HL-60/S4 treated with retinoic acid at 250 ng/mL for 4 days and 3 days (cell line): ENCODE results near the gene CTSW.

Source experiments
- in situ Hi-C: fragments of 300-500 bp; cut with MboI; formaldehyde crosslinking; loops from 2 replicates; pipeline ENCODE4 v1.7.0; 2022; ENCODE audit warnings: low sequenced_read_pairs

CTSW gene

DNA sequence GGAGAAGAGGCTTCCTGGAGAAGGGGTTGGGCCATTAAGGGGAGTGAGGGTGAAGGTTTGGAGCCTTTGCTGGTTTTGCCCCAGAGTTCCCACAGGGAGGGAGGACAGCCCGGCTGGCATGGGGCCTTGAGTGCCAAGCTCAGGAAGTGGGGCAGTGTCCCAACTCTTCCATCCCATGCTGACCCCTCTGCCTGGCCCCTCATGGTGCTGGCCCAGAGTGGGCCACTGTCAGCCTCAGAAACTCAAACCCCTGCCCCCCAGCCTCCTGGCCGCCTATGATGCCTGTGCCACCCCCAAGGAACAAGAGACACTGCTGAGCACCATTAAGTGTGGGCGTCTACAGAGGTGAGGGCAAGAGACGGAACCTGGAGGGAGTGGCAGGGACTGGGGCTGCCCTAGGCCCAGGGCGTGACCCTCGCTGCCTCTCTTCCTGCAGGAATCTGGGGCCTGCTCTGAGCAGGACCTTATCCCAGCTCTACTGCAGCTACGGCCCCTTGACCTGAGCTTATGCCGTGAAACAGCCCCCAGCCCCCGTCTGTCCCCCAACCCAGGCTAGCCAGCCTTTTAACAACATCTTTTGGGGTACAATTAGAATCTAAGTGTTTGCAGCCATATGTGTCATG lies 14.0 kb upstream of the CTSW start:
- in situ Hi-C loops: no loop called here

DNA sequence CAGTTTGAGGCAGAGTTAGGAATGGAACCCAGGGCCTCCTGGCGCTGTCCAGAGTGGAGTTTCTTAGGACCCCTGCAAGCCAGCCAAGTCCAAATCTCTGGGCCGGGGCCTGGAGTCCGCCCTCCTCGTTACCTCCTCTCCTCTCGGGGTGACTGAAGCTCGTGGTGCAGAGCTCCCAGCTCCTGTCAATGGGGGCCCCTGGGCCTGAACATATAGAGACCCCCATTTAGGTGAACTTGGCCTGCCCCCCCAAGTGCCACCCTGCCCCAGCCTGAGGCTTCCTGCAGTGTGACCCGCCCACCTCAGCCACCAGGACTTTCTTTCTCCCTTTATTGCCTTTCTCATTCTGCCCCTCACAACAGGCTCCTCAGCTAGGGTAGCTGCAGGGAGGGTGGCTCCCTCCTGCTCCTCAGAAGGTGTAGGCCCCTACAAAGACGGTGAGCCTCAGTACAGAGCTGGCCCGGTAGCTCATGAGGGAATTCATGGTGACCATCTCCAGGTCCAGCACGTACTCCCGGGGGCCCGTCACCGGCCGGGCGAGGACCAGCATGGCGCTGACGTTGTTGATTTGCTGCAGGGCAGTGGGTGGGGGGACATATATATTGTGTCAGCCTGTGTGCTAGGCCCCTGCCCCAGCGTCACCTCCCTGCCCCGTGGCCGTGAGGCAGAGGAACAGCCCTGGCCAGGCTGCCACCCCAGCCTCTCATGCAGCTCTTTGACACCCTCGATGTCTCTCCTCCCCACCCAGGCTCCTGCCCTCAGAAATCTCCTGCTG lies 12.9 kb upstream of the CTSW start:
- in situ Hi-C loops: no loop called here

DNA sequence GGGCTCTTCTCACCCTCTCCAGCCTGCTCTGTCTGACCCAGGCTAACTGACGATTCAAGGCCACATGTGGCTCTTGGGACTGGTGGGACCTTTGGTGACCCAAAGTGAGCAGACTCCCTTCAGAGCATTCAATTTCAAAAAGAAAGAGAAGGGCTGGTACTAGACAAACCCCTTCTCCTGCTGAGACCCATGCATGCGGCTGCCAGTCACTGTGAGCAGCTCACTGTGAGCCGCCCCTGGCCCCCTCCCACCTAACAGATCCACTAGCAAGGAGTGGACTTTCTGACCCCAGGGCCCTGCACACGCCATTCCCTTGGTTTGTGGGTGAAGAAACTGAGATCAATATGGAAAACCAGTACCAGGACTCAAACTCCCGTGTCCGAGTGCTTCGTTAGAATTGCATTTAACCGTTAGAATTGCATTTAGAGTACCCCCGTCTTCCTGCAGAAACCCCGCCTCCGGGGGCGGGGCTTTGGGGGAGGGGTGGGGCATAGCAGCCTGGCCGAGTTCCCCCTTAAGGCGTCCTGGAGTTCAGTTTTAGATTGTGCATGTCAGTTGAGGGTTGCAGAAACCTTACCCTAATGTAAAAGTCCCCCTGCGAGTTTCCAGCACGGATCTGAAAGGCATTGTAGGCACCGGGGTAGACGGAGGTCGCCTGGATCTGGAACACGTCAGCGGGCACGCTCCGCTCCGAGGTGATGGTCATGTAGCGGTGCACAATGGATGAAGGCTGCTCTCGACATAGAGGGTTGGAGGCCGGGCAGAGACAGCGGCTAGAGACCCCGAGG lies 12.2 kb upstream of the CTSW start:
- in situ Hi-C loops: no loop called here

DNA sequence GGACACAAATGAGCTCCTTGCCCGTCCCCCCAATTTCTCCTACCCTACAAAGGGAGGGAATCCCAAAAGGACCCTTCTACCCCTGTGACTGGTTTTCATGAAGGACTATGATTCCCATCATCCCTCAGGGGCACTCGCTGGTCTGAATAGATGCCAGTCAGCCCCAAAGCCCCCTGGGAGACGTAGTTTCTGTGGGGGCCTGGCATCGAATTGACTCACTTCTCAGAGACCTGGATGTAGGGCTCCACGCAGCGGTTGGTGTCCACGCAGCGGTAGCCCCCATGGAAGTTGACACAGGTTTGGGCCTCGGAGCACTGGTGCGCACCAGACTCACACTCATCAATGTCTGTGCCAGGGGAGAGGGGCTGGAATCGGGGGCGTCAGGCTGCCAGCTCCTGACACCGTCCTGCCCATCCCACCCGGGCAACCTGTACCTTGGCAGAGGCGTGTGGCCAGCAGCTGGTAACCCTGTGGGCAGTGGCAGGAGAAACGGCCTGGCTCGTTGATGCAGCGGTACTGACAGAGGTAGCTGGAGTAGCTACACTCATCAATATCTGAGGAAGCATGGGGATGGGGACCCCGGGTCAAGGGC lies 11.5 kb upstream of the CTSW start:
- in situ Hi-C loops: no loop called here

DNA sequence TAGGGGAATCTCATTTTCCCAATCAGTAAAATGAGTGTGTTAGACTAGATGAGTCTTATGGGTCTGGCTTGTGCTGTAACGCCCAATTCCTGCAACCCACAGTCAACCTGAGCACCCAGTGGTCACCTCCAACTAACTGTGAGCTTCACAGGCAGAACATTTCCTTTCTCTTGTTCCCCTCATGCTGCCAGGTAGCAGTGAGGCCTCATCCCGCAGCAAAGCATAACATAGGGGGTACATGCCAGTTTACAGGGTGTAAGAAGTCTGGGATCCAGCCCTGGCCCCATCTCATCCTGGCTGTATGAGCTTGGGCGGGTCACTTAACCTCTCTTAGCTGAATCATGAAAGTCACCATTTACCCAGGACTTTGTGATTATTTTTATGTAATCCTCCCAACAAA lies 10.7 kb upstream of the CTSW start:
- in situ Hi-C loops: no loop called here

DNA sequence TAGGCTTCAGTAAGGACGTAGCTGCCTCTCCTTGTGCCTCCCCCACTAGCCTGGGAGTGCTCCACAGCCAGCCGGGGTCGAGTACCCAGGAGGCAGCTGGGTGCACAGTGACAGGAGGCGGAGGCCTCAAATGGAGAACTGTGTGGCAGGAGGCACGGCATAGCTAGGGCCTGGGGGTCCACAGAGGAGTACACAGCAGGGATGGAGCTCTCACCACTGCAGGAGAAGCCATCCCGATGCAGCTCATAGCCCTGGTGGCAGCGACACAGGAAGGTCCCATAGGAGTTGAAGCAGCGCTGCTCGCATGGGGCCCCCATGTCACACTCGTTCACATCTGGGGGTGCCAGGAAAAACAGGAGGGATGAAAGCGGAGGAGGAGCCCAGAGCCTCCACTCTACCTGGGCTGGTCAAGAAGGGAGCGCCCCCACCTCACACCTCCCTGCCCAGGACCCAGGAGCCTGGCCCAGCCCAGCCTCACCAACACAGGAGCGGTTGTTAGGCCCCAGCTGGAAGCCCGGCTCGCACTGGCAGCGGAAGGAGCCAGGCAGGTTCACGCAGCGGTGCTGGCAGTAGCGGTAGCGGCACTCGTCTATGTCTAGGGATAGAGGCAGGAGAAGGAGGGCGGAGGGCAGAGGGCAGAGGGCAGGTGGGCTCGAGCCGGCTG lies 9.9 kb upstream of the CTSW start:
- in situ Hi-C loops: loop anchor here (10.0 kb wide), 1 partner anchor 115 kb away; no protein-coding TSS in a partner anchor

DNA sequence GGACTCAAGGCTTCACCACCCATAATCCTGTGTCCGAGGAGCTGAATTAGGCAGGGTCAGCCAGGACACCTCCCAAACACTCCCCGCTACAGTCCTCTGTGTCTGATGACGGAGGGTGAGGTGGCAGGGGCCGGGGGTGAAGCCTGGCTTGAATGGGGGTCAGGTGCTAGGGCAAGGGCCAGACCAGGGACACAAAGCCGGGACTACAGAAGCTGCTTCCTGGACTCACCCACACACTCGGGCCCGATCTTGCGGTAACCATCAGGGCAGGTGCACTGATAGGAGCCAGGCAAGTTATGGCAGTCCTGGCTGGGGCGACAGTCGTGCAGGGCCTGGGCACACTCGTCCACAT lies 9.4 kb upstream of the CTSW start:
- in situ Hi-C loops: loop anchor here (10.0 kb wide), 1 partner anchor 115 kb away; no protein-coding TSS in a partner anchor

DNA sequence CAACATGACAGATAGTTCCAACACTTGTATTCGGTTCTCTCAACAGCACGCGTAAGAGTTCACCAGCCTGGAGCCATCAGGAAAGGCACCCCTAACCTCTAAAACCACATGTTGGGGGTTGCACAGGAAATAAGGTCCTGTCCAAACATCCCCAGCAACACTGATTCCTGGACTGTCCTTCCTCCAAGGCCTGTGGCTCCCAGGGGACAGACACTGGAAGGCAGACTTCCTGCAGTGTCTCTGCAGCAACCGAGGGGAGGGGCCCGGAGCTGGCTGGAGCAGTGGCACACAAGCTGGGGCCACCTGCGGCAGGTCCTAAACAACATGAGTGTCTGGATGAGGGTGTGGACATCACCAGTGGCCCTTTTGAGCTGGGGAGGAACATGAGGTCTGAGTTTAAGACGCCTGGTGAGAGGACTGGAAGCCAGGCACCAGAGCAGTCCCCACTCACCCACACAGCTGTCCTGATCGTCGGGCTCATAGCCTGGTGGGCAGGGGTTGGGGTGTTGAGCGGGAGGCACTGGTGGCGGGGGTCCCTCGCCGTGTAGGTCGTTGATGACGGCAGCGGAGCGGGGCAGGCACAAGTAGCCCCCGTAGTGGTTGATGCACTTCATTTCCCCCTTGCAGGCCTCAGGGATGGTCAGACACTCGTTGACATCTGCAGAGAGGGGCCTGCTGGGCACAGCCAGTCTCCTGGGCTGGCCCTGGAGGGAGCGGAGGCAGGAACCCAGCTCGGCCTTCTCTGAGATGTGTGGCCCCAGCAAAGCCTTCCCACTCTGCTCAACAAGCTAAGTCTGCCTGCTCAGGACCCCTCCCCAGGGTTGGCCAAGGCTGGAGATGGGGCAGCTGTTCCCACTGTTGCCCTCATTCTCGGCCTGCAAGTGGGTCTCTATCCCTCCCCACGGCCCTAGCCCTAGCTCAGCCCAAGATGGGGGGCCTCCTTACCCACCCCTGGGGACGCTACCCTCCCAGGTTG lies 8.6 kb upstream of the CTSW start:
- in situ Hi-C loops: loop anchor here (10.0 kb wide), 1 partner anchor 114 kb away; no protein-coding TSS in a partner anchor

DNA sequence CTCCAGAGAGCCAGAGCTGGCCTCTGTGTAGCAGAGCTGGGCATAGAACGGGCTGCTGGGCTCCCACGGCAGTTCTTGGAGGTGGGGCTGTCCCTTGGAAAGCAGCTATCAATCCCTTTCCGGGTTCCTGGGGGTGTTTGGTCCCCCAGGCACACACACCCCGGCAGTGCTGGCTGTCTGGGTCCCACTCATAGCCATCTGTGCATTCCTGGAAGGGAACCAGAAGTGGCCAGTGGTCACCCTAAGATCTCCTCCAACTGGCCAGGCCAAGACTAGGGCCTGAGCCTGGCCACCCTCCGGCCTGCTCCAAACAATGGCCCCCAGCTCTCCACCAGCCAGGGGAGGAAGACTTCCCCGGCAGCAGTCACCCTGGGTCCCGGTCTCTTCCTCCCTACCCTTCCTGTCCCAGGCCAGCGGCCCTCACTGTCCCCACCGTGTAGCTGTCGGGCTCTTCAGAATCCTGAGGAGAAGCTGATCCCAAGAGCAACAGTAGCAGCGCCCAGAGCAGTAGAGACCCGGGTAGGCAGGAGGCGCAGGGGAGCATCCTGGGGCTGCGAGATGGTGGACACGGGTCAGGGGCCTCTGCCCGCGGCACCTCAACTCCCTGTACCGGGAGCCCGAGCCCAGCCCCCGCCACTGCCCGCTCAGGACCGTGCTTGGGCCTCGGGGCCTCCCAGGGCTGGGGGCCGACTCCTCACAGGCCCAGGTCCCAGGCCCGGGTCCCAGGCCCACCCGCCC lies 7.7 kb upstream of the CTSW start:
- in situ Hi-C loops: loop anchor here (10.0 kb wide), 1 partner anchor 113 kb away; no protein-coding TSS in a partner anchor

DNA sequence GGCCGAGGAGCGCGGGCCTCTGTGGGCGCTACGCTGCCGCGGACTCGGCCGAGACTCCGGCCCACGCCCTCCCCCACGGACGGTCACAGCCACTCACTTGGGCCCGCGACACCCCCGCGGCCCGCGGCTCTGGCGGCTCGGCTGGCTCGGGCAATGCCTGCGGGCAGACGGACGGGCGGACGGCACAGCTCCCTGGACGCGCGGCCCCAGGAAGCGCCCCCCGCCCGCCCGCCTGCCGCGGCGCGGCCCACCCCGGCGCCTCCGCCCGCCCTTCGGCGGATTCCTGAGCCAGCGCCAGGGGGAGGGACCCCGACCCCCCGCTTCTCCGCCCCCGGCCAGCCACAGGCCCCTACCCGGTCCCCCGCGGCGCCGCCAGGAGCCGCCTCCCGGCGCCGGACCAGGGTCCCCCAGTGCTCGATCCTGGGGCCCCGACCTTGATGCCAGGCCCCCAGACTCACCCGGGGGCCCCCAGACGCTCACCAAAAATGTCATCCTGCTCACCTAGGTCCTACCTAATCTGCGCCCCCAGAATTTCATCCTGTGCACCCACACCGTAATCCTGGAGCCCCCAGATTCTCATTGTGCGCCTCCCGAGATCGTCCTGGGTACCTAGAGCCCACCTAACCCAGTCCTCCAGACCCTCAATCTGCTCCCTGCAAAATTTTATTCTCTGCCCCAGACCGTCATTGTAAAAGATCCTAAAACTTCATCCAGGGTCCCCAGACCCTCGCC lies 6.9 kb upstream of the CTSW start, which contains the start of gene EFEMP2:
EFEMP2 (minus strand) TSS at position 215 of the 732 bp plus-strand sequence. CDS start 446 bp downstream, outside the sequence.
- in situ Hi-C loops: loop anchor here (10.0 kb wide), 1 partner anchor 112 kb away; no protein-coding TSS in a partner anchor

DNA sequence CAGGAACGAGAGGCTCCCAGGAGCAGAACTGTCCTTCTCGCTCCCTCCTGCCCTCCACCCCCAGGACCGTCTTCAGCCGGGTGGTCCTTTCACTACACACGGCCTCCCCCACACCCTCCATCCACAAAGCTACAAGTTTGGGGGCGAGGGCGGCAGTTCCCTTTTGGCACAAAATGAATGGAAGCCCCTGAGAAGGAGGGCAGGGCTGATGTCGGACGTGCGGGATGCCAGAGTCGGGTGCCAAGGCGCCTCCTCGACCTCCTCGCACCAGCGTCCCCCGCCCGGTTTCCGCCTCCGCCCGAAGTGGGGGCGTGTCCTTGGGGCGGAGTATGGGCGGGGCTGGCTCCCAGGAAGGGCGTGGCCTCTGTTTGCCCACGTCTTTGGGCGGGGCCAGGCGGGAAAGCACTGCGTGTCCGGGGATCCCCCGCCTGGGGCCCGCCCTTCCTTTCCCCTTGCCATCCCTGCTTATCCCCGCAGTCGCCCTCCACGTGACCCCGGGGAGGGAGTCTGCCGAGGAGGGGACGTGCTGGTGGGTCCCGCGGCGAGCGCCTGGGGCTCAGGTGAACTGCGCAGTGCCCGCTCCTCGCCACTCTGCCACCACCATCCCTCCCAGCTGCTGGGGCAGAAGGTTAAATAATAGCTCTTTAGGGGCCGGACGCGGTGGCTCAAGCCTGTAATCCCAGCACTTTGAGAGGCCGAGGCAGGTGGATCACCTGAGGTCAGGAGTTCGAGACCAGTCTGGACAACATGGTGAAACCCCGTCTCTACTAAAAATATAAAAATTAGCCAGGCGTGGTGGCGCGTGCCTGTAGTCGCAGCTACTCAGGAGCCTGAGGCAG lies 6.1 kb upstream of the CTSW start:
- in situ Hi-C loops: loop anchor here (10.0 kb wide), 1 partner anchor 111 kb away; no protein-coding TSS in a partner anchor

DNA sequence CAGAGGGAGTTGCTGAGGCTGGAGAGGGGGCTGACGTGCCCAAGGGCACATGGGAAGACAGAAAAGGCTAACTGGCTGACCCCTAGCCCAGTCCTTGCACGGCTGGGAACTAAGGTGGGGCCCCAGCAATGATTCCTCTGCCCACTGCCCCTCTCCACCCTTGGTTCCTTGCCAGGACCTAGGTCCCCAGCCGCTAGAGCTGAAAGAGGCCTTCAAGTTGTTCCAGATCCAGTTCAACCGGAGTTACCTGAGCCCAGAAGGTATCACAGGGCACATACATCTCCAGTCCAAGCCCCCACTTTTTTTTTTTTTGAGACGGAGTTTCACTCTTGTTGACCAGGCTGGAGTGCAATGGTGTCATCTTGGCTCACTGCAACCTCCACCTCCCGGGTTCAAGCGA lies 390 bp downstream of the CTSW start:
- in situ Hi-C loops: no loop called here

DNA sequence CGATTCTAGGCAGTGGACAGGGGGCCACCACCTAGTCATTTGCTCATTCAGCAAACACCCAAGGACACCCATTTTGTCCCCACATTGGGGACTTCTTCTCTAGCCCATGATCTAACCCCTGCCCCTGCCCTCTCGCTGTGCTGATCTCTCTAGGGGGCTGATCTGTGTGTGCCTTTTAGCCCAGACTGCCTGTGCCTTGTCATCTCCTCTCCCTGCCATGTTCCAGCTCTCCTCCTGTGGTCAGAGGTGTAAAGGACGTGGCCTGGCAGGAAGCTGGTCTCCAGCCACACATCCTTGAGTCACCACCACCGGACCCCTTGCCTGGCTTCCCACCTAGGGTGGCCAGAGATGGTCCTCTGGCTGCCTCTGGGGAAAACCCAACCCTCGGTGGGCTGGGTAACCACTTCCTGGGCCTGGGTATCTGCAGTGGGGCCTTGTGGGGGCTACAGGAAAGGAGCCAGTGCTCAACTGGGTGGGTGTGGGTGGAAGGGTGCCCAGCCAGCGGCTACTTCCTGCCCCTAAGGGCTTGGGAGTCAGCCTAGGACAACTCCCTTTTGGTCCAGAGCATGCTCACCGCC lies 1.3 kb downstream of the CTSW start:
- in situ Hi-C loops: no loop called here

DNA sequence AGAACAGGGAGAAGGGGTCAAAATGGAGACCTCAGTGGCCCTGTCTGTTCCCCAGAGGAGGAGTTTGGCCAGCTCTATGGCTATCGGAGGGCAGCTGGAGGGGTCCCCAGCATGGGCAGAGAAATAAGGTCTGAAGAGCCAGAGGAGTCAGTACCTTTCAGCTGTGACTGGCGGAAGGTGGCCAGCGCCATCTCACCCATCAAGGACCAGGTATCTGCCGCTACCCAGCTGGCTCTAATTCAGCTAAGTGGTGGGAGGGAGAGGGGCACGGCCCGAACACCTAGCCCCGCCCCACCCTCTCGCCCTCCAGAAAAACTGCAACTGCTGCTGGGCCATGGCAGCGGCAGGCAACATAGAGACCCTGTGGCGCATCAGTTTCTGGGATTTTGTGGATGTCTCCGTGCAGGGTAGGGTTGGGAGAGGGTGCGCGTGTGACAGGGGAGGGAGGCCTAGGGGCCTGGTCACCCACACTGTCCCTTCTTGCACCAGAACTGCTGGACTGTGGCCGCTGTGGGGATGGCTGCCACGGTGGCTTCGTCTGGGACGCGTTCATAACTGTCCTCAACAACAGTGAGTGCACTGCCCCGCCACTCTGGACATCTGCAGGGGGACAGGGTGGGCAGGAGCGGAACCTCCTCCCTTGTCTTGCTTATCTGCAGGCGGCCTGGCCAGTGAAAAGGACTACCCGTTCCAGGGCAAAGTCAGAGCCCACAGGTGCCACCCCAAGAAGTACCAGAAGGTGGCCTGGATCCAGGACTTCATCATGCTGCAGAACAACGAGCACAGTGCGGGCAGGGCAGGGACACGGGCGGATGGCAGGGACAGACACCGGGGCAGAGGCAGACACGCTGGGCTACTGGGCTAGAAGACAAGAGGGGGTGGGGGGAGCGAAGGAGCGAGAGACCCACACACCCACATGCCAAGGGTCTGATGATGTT lies 2.8 kb downstream of the CTSW start:
- in situ Hi-C loops: no loop called here

DNA sequence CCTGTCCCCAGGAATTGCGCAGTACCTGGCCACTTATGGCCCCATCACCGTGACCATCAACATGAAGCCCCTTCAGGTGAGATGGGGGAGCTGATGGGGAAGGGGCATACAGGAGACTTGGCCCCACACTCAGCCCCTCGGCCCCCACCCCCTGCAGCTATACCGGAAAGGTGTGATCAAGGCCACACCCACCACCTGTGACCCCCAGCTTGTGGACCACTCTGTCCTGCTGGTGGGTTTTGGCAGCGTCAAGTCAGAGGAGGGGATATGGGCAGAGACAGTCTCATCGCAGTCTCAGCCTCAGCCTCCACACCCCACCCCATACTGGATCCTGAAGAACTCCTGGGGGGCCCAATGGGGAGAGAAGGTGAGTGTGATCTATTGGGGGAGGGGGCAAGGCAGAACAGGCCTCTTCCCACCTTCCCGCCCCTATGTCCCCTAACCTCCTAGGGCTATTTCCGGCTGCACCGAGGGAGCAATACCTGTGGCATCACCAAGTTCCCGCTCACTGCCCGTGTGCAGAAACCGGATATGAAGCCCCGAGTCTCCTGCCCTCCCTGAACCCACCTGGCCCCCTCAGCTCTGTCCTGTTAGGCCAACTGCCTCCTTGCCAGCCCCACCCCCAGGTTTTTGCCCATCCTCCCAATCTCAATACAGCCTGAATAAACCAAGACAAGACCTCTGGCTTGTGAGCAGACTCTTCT lies 3.6 kb downstream of the CTSW start:
- in situ Hi-C loops: no loop called here
